Choroid plexus epithelial cell (primary cell): ENCODE measurements around the gene OSBPL1A.
"Not testable (repeated sequence)": the region's sequence is repeated elsewhere in the genome, so short reads cannot be mapped to it uniquely, and the experiment has no call there.

Experiments used
- DNase-seq: peaks from one replicate; pipeline ENCODE4 v3.0.0-alpha.2; 2010; ENCODE audit warnings: low read depth
- H3K4me3 ChIP-seq: 2 replicates; pipeline ENCODE4 v1.5.1; 2011; ENCODE audit warnings: low read depth, mild to moderate bottlenecking, control low read depth, low read length, moderate library complexity
- CTCF ChIP-seq: conservative IDR thresholded peaks from 2 replicates; pipeline ENCODE4 v1.5.1; 2011; ENCODE audit warnings: low read depth, mild to moderate bottlenecking, control low read depth, inconsistent platforms, low read length, moderate library complexity

Gene OSBPL1A

GRCh38 chr18:24369426-24369825, 28.2 kb downstream of the OSBPL1A start:
- DNase-seq: no peak
- no peak for TF ChIP-seq CTCF
- no peak overlapping the region for H3K4me3 ChIP-seq

GRCh38 chr18:24368749-24369148, 28.9 kb downstream of the OSBPL1A start:
- H3K4me3 ChIP-seq: no peak overlapping the region

GRCh38 chr18:24366328-24366727, 31.3 kb downstream of the OSBPL1A start:
- no peak overlapping the region for H3K4me3 ChIP-seq
- no peak for TF ChIP-seq CTCF
- no peak for DNase-seq

More at GRCh38 chr18:24368749-24369148, 28.9 kb downstream of the OSBPL1A start:
- no peak for TF ChIP-seq CTCF
- peak; percentile 8 for DNase-seq

GRCh38 chr18:24364177-24364576, 33.4 kb downstream of the OSBPL1A start:
- TF ChIP-seq CTCF: no peak
- no peak overlapping the region for H3K4me3 ChIP-seq
- no peak for DNase-seq

- DNase-seq: no peak
- no peak for TF ChIP-seq CTCF
These were observed 34.9 kb downstream of the OSBPL1A start for GRCh38 chr18:24362757-24363156.

GRCh38 chr18:24359787-24360530, 37.7 kb downstream of the OSBPL1A start:
- peak; percentile 66 for TF ChIP-seq CTCF
- DNase-seq: peak; percentile 76
- H3K4me3 ChIP-seq: not testable (repeated sequence)

More at GRCh38 chr18:24362757-24363156, 34.9 kb downstream of the OSBPL1A start:
- no peak overlapping the region for H3K4me3 ChIP-seq

- no peak for DNase-seq
- H3K4me3 ChIP-seq: no peak overlapping the region
- no peak for TF ChIP-seq CTCF
These were observed 43.3 kb downstream of the OSBPL1A start for GRCh38 chr18:24354278-24354677.
